ENCODE results near the gene IGF2R. TPM values are rescaled to one million over a fixed set of nuclear protein-coding genes. Genes with fewer than 3 reads are reported as not detected.

IGF2R gene
- total RNA-seq, 1 experiment from 2014 or later, result 75.3 TPM

DNA sequence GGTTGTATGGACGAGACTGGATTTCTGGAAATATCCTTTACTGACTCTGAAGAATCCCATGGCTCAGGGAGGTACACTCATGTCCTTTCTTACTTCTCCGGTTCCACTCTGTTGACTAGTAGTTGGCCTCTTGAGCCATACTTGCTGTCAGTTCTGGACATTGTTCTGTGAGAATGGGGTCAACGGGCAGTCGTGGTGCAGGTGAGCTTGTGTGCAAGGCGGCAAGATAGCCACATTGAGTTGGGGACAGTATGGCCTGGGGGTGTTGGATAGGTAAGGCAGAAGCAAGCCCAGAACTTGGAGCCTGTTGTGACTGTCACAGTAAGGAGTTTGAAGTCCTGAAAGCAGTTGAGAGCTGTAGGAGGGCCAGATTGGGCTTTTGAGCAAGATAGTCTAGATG, 139.2 kb downstream of the IGF2R start (continued):
- TF ChIP-seq ZNF121 (CRISPR knock-in tag; IDR thresholded peaks at IDR 0.05), result no peak
- no peak for TF ChIP-seq KAT7 (CRISPR knock-in tag; IDR thresholded peaks at IDR 0.05; ENCODE audit: borderline replicate concordance)
- TF ChIP-seq, protein P1, sequence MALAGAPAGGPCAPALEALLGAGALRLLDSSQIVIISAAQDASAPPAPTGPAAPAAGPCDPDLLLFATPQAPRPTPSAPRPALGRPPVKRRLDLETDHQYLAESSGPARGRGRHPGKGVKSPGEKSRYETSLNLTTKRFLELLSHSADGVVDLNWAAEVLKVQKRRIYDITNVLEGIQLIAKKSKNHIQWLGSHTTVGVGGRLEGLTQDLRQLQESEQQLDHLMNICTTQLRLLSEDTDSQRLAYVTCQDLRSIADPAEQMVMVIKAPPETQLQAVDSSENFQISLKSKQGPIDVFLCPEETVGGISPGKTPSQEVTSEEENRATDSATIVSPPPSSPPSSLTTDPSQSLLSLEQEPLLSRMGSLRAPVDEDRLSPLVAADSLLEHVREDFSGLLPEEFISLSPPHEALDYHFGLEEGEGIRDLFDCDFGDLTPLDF (CRISPR knock-in tag; IDR thresholded peaks at IDR 0.05), result no peak
- TF ChIP-seq ZNF423 (CRISPR knock-in tag; IDR thresholded peaks at IDR 0.05), result no peak
- TF ChIP-seq ELF4 (CRISPR knock-in tag; IDR thresholded peaks at IDR 0.05; ENCODE audit: low read depth), result no peak
- TF ChIP-seq, protein P2, sequence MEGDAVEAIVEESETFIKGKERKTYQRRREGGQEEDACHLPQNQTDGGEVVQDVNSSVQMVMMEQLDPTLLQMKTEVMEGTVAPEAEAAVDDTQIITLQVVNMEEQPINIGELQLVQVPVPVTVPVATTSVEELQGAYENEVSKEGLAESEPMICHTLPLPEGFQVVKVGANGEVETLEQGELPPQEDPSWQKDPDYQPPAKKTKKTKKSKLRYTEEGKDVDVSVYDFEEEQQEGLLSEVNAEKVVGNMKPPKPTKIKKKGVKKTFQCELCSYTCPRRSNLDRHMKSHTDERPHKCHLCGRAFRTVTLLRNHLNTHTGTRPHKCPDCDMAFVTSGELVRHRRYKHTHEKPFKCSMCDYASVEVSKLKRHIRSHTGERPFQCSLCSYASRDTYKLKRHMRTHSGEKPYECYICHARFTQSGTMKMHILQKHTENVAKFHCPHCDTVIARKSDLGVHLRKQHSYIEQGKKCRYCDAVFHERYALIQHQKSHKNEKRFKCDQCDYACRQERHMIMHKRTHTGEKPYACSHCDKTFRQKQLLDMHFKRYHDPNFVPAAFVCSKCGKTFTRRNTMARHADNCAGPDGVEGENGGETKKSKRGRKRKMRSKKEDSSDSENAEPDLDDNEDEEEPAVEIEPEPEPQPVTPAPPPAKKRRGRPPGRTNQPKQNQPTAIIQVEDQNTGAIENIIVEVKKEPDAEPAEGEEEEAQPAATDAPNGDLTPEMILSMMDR (IDR thresholded peaks at IDR 0.05), result no peak
- TF ChIP-seq ZNF396 (CRISPR knock-in tag; IDR thresholded peaks at IDR 0.05; ENCODE audit: borderline replicate concordance), result no peak
- no peak for TF ChIP-seq GABPB1 (CRISPR knock-in tag; IDR thresholded peaks at IDR 0.05)
- no peak for TF ChIP-seq JUN (CRISPR knock-in tag; IDR thresholded peaks at IDR 0.05)
- TF ChIP-seq NR3C1 (CRISPR knock-in tag; conservative IDR thresholded peaks at IDR 0.05; ENCODE audit: low read depth), result no peak

DNA sequence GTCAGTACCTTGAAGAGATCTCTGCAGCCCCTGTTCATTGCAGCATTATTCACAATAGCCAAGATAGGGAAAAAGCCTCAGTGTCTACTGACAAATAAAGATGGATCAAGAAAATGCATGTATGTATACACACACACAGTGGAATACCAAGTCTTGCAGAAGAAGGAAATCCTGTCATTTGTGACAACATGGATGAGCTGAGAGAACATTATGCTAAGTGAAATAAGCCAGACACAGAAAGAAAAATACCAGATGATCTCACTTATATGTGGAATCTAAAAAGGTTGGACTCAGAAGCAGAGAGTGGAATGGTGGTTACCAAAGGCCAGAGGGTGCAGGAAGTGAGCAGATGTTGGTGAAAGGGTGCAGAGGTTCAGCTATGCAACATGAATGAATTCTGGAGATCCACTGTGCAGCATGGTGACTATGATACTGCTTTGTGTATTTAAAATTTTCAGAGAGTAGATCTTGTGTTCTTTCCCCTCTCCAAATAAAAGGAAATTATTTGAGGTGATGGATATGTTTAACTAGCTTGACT, 141.8 kb downstream of the IGF2R start:
- TF ChIP-seq NR1H2 (CRISPR knock-in tag; IDR thresholded peaks at IDR 0.05) (no peak), OVOL2 (CRISPR knock-in tag; IDR thresholded peaks at IDR 0.05; ENCODE audit: borderline replicate concordance) (no peak), GRHL2 (CRISPR knock-in tag; IDR thresholded peaks at IDR 0.05; ENCODE audit: insufficient replicate concordance, severe bottlenecking) (no peak), SMAD4 (CRISPR knock-in tag; IDR thresholded peaks at IDR 0.05) (no peak)
- TF ChIP-seq, protein P3, sequence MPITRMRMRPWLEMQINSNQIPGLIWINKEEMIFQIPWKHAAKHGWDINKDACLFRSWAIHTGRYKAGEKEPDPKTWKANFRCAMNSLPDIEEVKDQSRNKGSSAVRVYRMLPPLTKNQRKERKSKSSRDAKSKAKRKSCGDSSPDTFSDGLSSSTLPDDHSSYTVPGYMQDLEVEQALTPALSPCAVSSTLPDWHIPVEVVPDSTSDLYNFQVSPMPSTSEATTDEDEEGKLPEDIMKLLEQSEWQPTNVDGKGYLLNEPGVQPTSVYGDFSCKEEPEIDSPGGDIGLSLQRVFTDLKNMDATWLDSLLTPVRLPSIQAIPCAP (CRISPR knock-in tag; IDR thresholded peaks at IDR 0.05), result no peak
- DNase-seq (ENCODE audit: low spot score), result no peak
- no peaks in the 10 kb centered on the region for H3K27me3 Mint-ChIP-seq (ENCODE audit: low read depth)
- peaks cover 5% of the 10 kb centered on the region for H3K9me3 Mint-ChIP-seq
- no peak for ATAC-seq
- peaks cover 16% of the 10 kb centered on the region for H3K4me1 Mint-ChIP-seq
- H3K4me3 Mint-ChIP-seq, result no peak overlapping the region
- peaks cover 7% of the 10 kb centered on the region for H3K36me3 Mint-ChIP-seq
- ChIA-PET CTCF (no interaction called here), POLR2A (no interaction called here)
- H3K27ac Mint-ChIP-seq, result peak overlapping the region; percentile 3

DNA sequence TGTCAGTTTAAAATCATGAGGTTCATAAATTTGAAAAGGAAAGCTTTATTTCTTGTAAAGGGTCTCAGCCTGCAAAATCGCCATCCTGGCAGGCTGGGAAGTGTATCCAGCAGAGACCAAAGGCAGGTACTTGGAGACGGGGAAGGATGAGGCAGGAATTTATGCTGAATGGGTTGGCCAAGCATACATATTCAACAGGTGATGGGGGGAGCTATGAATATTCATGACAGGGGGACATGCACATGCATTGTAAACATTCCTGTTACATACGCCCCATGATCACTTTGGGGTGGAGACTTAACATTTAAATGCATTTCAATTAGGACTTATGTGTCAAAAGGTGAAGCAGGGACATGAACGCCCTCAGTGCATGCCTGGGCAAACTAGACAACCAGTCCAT, 142.9 kb downstream of the IGF2R start:
- Mint-ChIP-seq H3K27me3 (ENCODE audit: low read depth) (no peaks in the 10 kb centered on the region), H3K9me3 (peaks cover 5% of the 10 kb centered on the region), H3K36me3 (peaks cover 4% of the 10 kb centered on the region), H3K4me3 (no peak overlapping the region), H3K4me1 (peaks cover 16% of the 10 kb centered on the region), H3K27ac (peak overlapping the region; percentile 82; the same call in 1 of the 2 replicates)
- peak; percentile 89 for ATAC-seq
- TF ChIP-seq NFYB (CRISPR knock-in tag; conservative IDR thresholded peaks at IDR 0.05; ENCODE audit: low read depth), result no peak
- TF ChIP-seq PRRX2 (CRISPR knock-in tag; IDR thresholded peaks at IDR 0.05), result 0 out of 2 replicates have a peak, but pooled peaks have one; percentile 51
- TF ChIP-seq, protein P4, sequence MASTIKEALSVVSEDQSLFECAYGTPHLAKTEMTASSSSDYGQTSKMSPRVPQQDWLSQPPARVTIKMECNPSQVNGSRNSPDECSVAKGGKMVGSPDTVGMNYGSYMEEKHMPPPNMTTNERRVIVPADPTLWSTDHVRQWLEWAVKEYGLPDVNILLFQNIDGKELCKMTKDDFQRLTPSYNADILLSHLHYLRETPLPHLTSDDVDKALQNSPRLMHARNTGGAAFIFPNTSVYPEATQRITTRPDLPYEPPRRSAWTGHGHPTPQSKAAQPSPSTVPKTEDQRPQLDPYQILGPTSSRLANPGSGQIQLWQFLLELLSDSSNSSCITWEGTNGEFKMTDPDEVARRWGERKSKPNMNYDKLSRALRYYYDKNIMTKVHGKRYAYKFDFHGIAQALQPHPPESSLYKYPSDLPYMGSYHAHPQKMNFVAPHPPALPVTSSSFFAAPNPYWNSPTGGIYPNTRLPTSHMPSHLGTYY (CRISPR knock-in tag; IDR thresholded peaks at IDR 0.05), result 0 out of 2 replicates have a peak, but pooled peaks have one; percentile 26
- TF ChIP-seq, protein P5, sequence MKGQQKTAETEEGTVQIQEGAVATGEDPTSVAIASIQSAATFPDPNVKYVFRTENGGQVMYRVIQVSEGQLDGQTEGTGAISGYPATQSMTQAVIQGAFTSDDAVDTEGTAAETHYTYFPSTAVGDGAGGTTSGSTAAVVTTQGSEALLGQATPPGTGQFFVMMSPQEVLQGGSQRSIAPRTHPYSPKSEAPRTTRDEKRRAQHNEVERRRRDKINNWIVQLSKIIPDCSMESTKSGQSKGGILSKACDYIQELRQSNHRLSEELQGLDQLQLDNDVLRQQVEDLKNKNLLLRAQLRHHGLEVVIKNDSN (CRISPR knock-in tag; IDR thresholded peaks at IDR 0.05), result no peak
- ChIA-PET CTCF (interaction anchor here (0.7 to 1.6 kb wide), 4 partner anchors 26 to 408 kb away, joined by 3 to 5 read pairs (median 4); no protein-coding TSS in a partner anchor), POLR2A (interaction anchor here (0.5 to 1.0 kb wide), 3 partner anchors 11 to 324 kb away, joined by 3 read pairs; partner anchors contain the start of gene MRPL18)
- peak; percentile 27 for DNase-seq (ENCODE audit: low spot score)
